ENCODE data around the gene PARD3. TPM values are rescaled to one million over a fixed set of nuclear protein-coding genes. Genes with fewer than 3 reads are reported as not detected.

Gene PARD3
- total RNA-seq, 1 experiment from 2014 or later = 51.8 TPM

DNA sequence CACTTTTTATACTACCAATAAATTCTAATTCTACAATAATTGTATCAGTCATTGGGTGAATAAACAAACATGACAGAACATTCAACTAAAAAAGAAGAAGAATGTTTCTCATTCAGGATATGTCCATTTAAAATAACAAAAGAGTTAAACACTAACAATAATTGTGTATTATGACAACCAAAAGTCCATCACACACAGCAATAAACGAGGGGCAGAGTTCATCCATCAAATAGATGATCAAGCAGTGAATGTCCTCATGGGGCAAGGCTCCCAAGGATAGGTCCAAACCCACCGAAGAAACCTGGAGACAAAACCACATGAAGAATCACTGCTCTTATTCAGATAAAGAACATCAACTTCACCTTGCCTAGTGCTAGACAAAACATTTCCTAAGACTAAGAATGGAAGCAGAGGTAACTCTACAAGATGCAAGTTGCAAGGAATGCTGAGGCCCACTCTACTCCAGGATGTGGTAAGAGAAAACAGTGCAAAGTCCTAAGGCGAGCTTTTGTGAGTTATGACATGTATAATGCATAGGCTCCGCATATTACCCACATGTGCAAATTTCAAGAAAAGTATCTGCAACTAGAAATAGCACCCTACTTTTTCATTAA is 115.1 kb downstream of the PARD3 start:
- DNase-seq (ENCODE audit: low spot score) (no peak), ATAC-seq (no peak)
- Mint-ChIP-seq H3K27me3 (ENCODE audit: low read depth) (no peaks in the 10 kb centered on the region), H3K36me3 (peaks cover 5% of the 10 kb centered on the region), H3K9me3 (no peaks in the 10 kb centered on the region), H3K4me3 (no peak overlapping the region), H3K4me1 (peaks cover 59% of the 10 kb centered on the region), H3K27ac (no peak overlapping the region)
- POLR2A ChIA-PET = no interaction called here
- CTCF ChIA-PET = interaction anchor here (0.7 kb wide), 1 partner anchor 32 kb away, joined by 3 read pairs; no protein-coding TSS in a partner anchor
- TF ChIP-seq ZNF416 (CRISPR knock-in tag; IDR thresholded peaks at IDR 0.05) (no peak), ZNF512 (CRISPR knock-in tag; IDR thresholded peaks at IDR 0.05; ENCODE audit: borderline replicate concordance) (no peak), TEAD4 (CRISPR knock-in tag; IDR thresholded peaks at IDR 0.05) (no peak), RORB (CRISPR knock-in tag; IDR thresholded peaks at IDR 0.05) (no peak), ZNF138 (CRISPR knock-in tag; conservative IDR thresholded peaks at IDR 0.05) (no peak), PRDM15 (CRISPR knock-in tag; IDR thresholded peaks at IDR 0.05) (no peak), ZNF219 (CRISPR knock-in tag; IDR thresholded peaks at IDR 0.05; ENCODE audit: borderline replicate concordance) (no peak), ARID4B (CRISPR knock-in tag; IDR thresholded peaks at IDR 0.05; ENCODE audit: borderline replicate concordance) (no peak), CREM (CRISPR knock-in tag; IDR thresholded peaks at IDR 0.05) (no peak), ZNF232 (CRISPR knock-in tag; IDR thresholded peaks at IDR 0.05) (no peak)

DNA sequence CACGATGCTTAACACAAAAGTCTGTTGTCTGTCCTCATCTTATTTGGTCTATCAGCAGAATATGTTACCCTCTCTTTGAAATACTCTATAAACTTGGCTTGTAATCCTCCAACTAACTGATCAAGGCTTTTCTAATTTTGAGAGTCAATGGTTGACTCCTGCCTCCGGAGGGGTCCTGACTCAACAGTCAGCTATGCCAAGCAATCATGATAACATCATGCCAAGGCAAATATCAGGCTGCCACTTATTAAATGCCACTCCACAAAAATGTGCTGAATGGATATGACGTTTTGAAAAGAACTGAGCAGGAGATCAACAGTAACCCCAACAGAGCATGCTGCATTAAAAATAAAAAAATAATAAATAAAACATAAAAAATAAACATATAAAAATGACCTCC is 116.1 kb downstream of the PARD3 start:
- H3K36me3 Mint-ChIP-seq = peaks cover 5% of the 10 kb centered on the region
- TF ChIP-seq NR1H2 (CRISPR knock-in tag; IDR thresholded peaks at IDR 0.05) (no peak), ZNF532 (CRISPR knock-in tag; IDR thresholded peaks at IDR 0.05; ENCODE audit: borderline replicate concordance) (no peak), SMAD3 (CRISPR knock-in tag; IDR thresholded peaks at IDR 0.05; ENCODE audit: borderline replicate concordance) (no peak), ATF1 (CRISPR knock-in tag; IDR thresholded peaks at IDR 0.05) (no peak), NFATC4 (CRISPR knock-in tag; IDR thresholded peaks at IDR 0.05) (no peak)
- H3K4me1 Mint-ChIP-seq = peaks cover 49% of the 10 kb centered on the region
- CTCF ChIA-PET = no interaction called here
- no peak for DNase-seq (ENCODE audit: low spot score)
- H3K27me3 Mint-ChIP-seq (ENCODE audit: low read depth) = no peaks in the 10 kb centered on the region
- H3K4me3 Mint-ChIP-seq = no peak overlapping the region
- POLR2A ChIA-PET = no interaction called here
- no peak for ATAC-seq
- no peaks in the 10 kb centered on the region for H3K9me3 Mint-ChIP-seq
- no peak overlapping the region; the same call in 1 of the 2 replicates for H3K27ac Mint-ChIP-seq
